WTC11 (cell line): ENCODE data around the gene ADD1.

ENCODE experiments used
- ETV6 ChIP-seq: sonication (generic); formaldehyde crosslinking; IDR thresholded peaks from 2 replicates; pipeline ENCODE4 v1.8.1; 2022; ENCODE audit warnings: mild to moderate bottlenecking, missing genetic modification reagents
- ZNF423 ChIP-seq: fragments of 250-450 bp; sonication (Bioruptor Pico); IDR thresholded peaks from 2 replicates; pipeline ENCODE4 v2.1.2; 2022; ENCODE audit warnings: mild to moderate bottlenecking, moderate library complexity
- TF ChIP-seq, protein P1 (sequence below): fragments of 200-600 bp; IDR thresholded peaks from 2 replicates; pipeline ENCODE4 v1.8.0; 2022; ENCODE audit warnings: antibody characterized with exemption
- TF ChIP-seq, protein P2 (sequence below): sonication (generic); formaldehyde crosslinking; IDR thresholded peaks from 2 replicates; pipeline ENCODE4 v1.8.1; 2023; ENCODE audit warnings: mild to moderate bottlenecking, missing genetic modification reagents, moderate library complexity
- TF ChIP-seq, protein P3 (sequence below): sonication (generic); formaldehyde crosslinking; IDR thresholded peaks from 2 replicates; pipeline ENCODE4 v1.8.0; 2022; ENCODE audit warnings: mild to moderate bottlenecking, missing genetic modification reagents
- TF ChIP-seq, protein P4 (sequence below): sonication (generic); formaldehyde crosslinking; IDR thresholded peaks from 2 replicates; pipeline ENCODE4 v1.8.1; 2023; ENCODE audit warnings: mild to moderate bottlenecking, missing genetic modification reagents, moderate library complexity
- TF ChIP-seq, protein P5 (sequence below): sonication (generic); formaldehyde crosslinking; IDR thresholded peaks from 2 replicates; pipeline ENCODE4 v1.8.1; 2023; ENCODE audit warnings: mild to moderate bottlenecking, missing genetic modification reagents, borderline replicate concordance
- TF ChIP-seq, protein P6 (sequence below): sonication (generic); formaldehyde crosslinking; IDR thresholded peaks from 2 replicates; pipeline ENCODE4 v1.8.1; 2022; ENCODE audit warnings: low read depth, missing genetic modification reagents, borderline replicate concordance

DNA sequence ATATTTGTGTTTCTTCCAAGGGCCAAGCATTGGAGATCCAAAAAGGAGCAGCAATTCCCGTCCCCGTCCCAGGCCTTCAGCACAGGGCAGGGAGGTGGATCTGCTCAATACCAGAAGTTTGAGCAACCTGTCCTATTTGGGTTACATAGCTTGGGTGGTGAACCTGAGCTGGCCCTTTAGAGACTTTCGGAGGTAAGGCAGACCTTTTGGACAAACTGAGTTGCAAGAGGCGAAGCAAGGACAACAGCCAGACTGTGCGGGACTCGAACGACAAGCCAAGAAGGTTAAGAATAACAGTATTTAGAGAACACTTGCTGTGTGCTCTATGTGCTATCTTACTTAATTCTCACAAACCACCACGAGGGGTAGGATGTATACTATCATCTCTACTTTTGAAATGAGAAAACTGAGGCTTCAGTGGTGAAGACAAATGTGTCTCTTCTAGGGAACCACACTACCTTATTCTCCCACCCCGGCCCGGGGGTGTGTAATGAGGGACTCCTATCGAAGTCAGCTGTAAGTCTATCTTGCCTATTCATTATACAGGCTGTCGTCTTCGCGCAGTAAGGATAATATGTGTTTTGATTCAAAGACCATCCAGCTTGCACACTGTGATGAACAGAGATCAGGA is 118.3 kb downstream of the ADD1 start:
- TF ChIP-seq, protein P1, sequence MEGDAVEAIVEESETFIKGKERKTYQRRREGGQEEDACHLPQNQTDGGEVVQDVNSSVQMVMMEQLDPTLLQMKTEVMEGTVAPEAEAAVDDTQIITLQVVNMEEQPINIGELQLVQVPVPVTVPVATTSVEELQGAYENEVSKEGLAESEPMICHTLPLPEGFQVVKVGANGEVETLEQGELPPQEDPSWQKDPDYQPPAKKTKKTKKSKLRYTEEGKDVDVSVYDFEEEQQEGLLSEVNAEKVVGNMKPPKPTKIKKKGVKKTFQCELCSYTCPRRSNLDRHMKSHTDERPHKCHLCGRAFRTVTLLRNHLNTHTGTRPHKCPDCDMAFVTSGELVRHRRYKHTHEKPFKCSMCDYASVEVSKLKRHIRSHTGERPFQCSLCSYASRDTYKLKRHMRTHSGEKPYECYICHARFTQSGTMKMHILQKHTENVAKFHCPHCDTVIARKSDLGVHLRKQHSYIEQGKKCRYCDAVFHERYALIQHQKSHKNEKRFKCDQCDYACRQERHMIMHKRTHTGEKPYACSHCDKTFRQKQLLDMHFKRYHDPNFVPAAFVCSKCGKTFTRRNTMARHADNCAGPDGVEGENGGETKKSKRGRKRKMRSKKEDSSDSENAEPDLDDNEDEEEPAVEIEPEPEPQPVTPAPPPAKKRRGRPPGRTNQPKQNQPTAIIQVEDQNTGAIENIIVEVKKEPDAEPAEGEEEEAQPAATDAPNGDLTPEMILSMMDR = no peak
- TF ChIP-seq ETV6 (CRISPR knock-in tag) (no peak), ZNF423 (no peak)
- TF ChIP-seq, protein P2, sequence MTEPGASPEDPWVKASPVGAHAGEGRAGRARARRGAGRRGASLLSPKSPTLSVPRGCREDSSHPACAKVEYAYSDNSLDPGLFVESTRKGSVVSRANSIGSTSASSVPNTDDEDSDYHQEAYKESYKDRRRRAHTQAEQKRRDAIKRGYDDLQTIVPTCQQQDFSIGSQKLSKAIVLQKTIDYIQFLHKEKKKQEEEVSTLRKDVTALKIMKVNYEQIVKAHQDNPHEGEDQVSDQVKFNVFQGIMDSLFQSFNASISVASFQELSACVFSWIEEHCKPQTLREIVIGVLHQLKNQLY (CRISPR knock-in tag) = no peak
- TF ChIP-seq, protein P3, sequence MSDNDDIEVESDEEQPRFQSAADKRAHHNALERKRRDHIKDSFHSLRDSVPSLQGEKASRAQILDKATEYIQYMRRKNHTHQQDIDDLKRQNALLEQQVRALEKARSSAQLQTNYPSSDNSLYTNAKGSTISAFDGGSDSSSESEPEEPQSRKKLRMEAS (CRISPR knock-in tag) = no peak
- TF ChIP-seq, protein P4, sequence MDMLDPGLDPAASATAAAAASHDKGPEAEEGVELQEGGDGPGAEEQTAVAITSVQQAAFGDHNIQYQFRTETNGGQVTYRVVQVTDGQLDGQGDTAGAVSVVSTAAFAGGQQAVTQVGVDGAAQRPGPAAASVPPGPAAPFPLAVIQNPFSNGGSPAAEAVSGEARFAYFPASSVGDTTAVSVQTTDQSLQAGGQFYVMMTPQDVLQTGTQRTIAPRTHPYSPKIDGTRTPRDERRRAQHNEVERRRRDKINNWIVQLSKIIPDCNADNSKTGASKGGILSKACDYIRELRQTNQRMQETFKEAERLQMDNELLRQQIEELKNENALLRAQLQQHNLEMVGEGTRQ (CRISPR knock-in tag) = no peak
- TF ChIP-seq, protein P5, sequence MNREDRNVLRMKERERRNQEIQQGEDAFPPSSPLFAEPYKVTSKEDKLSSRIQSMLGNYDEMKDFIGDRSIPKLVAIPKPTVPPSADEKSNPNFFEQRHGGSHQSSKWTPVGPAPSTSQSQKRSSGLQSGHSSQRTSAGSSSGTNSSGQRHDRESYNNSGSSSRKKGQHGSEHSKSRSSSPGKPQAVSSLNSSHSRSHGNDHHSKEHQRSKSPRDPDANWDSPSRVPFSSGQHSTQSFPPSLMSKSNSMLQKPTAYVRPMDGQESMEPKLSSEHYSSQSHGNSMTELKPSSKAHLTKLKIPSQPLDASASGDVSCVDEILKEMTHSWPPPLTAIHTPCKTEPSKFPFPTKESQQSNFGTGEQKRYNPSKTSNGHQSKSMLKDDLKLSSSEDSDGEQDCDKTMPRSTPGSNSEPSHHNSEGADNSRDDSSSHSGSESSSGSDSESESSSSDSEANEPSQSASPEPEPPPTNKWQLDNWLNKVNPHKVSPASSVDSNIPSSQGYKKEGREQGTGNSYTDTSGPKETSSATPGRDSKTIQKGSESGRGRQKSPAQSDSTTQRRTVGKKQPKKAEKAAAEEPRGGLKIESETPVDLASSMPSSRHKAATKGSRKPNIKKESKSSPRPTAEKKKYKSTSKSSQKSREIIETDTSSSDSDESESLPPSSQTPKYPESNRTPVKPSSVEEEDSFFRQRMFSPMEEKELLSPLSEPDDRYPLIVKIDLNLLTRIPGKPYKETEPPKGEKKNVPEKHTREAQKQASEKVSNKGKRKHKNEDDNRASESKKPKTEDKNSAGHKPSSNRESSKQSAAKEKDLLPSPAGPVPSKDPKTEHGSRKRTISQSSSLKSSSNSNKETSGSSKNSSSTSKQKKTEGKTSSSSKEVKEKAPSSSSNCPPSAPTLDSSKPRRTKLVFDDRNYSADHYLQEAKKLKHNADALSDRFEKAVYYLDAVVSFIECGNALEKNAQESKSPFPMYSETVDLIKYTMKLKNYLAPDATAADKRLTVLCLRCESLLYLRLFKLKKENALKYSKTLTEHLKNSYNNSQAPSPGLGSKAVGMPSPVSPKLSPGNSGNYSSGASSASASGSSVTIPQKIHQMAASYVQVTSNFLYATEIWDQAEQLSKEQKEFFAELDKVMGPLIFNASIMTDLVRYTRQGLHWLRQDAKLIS = no peak
- TF ChIP-seq, protein P6, sequence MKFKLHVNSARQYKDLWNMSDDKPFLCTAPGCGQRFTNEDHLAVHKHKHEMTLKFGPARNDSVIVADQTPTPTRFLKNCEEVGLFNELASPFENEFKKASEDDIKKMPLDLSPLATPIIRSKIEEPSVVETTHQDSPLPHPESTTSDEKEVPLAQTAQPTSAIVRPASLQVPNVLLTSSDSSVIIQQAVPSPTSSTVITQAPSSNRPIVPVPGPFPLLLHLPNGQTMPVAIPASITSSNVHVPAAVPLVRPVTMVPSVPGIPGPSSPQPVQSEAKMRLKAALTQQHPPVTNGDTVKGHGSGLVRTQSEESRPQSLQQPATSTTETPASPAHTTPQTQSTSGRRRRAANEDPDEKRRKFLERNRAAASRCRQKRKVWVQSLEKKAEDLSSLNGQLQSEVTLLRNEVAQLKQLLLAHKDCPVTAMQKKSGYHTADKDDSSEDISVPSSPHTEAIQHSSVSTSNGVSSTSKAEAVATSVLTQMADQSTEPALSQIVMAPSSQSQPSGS (CRISPR knock-in tag) = no peak
